ENCODE data around the gene PNCK.
"Not testable (repeated sequence)": the region's sequence is repeated elsewhere in the genome, so short reads cannot be mapped to it uniquely, and the experiment has no call there.

PNCK gene

DNA sequence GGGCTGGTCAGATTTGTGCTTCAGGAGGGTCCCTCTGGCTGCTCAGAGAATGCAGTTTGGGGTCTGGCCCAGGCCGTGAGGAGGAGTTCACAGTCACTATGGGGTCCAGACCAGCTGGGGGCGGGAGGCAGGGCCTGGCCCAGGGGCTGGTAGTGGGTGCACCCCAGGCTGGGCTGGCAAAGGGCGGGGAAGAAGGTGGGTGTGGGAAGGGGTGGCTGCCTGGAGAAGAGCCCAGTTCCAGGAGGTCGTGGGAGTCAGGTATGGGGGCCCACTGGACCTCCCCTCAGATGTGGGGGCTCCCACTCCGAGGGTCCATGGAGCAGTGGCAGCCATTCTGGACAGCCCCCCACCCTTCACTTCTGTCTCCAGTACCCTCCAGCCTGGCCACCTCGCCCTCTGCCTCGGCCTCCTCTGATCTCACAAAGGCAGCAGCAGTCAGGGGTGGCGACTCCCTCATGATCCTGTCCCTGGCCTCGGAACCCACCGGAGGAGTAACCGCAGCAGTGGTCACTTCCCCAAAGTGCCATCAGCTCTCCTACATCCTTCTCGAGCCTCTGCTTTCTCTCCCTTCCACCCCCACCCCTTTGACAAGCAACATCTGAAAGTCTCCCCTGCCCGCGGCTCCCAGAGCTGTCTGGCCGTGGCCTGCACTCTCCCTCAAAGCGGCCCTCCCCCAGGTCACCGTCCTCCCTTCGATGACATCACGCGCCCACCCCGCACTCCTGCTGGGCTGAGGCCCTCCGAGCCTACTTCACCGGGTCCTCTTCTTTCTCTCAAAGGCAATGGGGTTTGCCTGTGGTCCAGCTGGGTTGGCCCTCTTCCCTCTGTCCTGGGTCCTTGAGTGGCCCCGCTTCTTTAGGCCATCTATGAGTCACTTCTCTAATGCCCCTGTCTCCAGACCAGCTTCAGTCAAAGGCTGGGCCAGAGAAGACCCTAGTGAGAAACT is 12.4 kb upstream of the PNCK start:
- DNase-seq (ENCODE audit: low spot score), result no peak

DNA sequence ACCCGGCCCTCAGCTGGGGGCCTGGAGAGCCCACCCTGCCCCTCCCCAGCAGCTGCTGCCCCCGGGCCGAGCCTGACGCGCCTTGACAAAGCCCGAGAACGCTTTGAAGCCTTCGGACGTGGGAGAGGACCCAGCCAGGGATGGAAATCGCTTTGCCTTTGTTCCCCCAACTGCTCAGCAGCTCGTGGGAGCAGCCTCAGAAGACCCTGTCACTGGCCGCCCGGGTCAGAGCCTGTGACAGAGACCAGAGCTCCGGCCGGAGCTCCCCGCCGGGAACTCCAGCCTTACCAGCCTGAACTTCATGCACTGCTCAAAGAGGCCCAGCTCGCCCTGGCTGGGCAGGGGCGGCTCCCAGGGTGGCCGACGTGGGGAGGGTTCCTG is 11.5 kb upstream of the PNCK start:
- no peak for DNase-seq (ENCODE audit: low spot score)

DNA sequence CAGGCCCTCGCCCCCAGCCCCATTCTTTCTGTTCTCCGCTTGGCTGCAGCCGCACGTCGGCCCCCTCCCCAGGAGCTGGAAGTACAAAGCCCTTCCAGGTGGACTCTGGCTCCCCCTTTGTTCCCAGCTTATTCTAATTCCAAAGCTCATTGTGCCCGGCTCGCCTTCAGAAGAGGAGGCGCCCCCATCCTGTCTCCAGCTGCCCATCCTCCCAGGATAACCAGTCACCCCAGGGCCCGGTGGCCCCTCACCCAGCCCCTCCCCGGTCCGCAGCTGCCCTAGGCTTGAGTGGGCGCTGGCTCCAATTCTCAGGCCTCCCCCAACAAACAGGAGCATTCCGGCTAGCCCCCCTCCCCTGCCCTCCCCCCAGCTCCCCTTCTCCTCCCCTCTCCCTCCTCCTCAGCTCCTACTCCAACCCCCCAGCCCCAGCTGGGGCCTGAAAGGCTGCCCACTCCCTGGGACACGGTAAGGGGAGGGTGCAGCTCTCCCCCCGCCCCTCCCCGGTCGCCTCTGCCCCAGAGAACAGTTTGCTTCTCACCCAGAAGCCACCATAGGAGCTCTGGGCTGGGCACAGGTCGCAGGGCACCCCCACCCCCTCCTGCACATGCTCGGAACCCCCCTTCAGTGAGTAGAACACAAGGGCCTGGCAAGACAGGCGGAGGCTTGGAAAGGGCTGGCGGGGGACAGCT is 11.0 kb upstream of the PNCK start:
- DNase-seq (ENCODE audit: low spot score), result no peak

DNA sequence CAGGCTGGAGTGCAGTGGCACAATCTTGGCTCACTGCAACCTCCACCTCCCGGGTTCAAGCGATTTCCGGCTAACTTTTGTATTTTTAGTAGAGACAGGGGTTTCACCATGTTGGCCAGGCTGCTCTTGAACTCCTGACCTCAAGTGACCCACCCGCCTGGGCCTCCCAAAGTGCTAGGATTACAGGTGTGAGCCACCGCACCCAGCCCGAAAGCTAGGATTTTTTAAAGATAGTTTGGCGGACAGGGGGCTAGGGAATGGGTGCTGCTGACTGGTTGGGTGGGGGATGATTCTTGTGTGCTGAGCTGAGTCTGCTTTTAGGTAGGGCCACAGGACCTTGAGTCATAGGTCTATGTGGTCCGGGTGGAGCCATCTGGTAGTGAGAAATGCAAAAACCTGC is 9.9 kb upstream of the PNCK start:
- DNase-seq (ENCODE audit: low spot score), result not testable (repeated sequence)

DNA sequence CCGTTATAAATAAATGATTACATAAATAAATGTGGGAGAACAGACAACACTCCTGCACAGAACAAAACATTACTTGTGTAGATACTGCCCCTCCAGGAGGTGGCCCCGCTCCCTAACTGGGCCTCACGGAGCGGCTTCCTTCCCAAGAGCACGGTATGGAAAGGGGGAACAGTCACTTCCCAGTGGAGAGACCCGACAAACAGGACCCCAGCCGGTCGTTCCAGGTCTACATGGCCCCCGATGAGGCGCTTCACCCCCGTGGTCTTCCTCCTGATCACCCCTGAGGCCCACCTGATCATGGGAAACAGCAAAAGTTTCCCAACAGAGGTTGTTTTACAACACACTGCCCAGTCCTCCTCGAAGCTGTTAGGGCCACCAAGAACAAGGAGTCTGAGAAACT is 7.6 kb upstream of the PNCK start:
- DNase-seq (ENCODE audit: low spot score), result no peak

DNA sequence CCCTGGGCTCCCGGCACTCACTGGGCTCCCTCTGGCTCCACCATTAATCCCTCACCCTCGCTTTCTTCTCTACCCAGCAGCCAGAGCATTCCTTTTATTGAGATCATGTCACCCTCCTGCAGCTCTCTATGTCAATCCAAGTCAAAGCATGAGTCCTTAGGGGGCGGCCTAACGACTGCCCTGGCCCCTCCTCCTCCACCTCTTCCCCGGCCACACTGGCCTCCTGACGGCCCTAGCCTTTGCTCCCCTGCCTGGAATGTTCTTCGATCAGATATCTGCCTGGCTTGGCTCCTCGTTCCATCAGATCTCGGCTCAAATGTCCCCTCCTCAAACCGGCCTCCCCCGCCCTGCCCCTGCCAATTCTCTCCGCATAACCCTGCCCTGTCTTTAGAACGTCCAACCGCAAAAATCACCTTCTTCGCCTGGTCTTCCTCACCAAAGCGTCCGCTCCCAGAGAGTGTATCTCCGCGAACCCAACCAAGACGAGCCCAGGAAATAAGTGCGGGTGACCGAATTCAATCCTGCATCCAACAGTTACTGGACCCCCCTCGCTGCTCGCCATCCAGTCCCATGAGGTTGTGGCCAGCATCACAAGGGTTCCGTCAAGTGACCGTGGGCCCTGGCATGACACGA is 722 bp upstream of the PNCK start:
- no peak for DNase-seq (ENCODE audit: low spot score)

DNA sequence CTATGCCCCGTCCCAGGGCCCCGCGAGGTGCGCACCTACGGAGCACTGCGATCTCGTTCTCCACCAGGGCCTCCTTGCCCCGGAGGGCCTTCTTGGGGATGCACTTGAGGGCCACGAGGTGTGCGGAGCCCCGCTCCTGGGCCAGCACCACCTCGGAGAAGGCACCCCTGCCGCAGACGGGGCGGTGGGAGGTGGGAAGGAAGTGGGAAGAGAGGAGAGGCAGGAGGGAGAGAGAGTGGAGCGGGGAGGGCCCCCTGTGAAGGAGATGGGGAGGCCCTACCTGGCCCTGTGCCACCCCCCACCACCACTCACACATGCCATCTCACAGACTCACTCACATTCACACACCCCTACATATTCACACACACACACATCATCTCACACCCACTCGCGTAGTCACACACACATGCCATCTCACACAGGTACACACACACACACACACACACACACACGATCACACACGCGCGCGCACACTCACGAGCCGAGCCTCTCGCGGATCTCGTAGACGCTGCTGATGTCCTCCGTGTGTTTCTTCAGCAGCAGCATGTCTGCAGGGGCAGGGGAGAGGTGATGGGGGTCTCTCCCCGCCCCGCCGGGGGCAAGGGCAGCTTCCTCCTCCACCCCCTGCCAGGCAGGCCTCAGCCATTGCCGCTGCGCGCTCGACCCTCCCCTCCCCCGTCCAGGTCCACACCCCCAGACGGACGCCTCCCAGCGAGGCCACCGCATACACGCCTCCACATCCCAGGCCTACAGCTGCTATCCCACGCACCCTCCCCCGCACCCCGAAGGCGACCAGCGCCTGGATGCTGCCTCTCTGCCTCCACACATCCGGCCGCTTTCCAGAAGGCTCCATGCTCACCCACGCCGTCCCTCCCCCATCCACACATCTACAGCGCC is 834 bp downstream of the PNCK start:
- DNase-seq (ENCODE audit: low spot score), result no peak

DNA sequence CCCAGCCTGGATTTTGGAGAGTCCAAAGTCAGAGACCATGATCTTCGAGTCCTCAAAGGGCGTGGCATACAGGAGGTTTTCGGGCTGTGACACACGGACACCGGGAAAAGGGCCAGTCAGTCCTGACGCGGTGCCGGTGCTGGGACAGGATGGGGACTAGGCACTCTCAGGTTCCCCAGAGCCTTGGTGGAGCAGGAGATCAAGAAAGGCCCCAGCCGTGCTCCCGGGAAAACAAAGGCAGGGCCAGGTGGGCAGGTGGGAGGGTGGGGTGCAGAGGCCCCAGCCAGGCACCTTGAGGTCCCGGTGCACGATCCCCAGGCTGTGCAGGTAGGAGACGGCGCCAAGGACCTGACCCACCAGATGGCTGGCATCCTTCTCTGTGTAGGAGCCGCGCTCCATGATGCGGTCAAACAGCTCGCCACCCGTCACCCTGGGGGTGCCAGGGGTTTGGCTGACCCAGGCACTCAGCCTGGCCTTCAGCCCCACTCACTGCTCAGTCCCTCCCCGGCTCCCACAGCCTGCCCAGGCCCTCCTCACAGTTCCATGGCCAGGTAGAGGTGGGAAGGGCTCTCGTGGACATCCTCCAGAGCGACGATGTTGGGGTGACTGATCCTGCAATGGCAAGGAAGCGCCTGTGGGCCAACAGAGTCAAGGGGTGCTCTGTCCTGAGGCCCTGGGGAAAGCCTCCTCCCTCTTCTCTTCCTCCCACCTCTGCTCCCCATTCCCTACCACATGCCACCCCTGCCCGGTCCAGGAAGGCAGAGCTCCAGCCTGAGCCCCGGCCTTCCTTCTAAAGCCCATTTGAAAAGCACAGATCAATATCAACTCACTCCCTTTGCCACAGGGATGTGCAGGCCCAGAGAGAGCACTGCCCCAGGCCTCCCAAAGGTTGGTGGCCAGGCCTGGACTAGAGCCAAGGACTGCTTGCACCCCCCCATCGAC is 1.8 kb downstream of the PNCK start:
- DNase-seq (ENCODE audit: low spot score), result no peak

DNA sequence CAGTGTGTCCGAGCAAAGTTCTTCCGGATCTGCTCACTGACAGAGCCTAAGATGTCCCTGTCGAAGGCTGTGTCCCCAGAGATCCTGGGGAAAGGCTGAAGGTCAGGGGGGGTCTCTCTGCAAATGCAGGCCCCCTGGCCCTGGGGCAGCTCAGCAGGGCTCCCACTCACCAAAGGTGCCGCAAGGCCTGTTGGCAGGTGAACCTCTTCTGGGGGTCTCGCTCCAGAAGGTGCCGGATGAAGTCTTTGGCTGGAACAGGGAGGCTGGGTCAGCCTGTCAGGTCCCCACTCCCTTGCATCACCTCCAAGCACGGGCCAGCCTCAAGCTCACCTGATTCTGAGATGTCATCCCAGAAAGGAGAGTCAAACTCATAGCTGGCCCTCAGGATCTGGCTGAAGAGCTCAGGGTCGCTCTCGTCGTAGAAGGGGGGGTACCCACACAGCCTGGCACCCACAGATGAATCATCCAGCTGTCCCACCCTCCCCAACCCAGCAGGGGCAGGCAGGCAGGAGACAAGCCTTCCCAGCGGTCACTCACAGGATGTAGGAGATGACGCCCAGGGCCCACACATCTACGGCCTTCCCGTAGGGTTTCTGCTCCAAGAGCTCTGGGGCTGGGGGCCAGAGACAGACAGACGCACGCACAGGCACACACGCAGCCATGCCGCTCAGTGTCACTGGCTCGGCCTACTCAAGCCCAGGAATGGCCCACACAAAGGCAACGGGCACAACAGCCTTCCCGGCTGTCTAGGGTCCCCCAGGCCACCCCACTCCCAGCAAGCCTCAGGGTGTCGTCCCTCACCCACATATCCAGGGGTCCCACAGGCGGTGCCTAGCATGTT is 2.6 kb downstream of the PNCK start:
- no peak for DNase-seq (ENCODE audit: low spot score)

DNA sequence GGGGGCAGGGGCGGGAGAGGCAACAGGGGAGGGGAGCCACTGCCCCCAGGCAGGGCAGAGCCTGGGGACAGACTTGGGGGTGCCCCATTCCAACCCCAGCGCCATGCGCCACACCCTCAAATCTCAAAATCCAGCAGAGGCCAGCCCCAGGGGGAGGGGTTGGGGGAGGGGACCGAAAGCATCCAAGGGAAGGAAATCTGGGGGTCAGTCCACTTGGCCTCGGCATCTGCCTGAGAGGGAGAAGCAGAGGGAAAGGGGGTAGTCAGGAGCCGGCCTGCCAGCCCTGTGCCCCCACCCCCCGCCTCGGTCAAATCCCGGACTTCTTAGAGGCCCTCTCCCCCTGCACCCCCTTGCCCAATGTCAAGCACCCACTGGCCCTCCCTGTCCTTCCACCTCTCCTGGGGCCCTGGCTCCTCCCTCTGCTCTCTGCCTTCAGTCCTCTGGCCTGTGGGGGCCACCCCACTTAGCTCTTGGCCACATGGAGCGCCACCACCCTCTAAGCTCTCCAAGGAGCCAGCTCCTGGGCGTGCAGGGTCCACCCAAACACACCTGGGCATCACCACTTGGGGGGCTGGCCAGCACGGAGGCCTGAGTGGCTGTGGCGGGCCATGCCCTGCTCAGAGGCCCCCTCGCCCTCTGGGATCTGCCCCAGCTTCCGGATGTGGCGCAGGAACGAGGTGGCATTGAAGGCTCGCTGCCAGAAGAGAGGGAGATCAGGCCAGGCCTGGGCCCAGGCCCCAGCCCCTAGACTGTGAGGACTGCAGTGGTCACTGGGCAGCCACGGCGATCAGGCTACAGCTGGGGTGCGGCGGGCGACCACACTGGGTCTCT is 3.5 kb downstream of the PNCK start:
- DNase-seq (ENCODE audit: low spot score), result no peak

DNA sequence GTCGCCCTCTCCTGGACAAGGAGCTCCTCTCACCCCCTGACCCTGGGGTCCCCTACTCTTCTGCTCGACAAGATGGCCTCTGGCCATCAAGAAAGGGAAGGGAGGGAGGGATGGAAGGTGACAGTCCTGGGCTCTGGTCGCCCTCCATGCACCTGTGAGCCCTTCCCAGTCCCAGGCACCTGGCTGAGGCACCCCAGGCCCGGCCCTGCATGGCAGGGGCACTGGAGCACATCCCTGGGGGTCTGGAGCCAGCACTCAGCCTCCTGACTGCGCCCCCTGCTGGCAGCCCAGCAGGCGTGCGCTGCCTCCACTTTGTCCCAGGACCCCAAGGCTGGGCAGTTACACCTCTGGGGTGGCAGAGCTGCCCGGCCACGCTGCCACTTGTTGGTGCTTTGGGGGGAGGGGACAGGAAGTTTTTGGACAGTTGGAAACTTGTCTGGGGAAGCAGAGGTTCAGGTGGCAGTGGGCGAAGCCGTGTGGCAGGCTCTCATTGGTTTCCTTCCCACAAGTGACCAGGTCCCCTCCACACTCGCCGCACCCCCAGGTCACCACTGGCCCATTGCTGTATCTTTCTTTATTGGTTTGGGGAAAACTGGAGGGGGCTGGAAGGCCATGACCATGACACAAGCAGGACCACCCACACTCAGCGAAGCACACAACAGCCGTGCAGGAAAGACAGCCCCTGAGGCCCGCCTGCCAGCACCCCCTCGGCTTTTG is 4.3 kb downstream of the PNCK start:
- peak; percentile 51 for DNase-seq (ENCODE audit: low spot score)

DNA sequence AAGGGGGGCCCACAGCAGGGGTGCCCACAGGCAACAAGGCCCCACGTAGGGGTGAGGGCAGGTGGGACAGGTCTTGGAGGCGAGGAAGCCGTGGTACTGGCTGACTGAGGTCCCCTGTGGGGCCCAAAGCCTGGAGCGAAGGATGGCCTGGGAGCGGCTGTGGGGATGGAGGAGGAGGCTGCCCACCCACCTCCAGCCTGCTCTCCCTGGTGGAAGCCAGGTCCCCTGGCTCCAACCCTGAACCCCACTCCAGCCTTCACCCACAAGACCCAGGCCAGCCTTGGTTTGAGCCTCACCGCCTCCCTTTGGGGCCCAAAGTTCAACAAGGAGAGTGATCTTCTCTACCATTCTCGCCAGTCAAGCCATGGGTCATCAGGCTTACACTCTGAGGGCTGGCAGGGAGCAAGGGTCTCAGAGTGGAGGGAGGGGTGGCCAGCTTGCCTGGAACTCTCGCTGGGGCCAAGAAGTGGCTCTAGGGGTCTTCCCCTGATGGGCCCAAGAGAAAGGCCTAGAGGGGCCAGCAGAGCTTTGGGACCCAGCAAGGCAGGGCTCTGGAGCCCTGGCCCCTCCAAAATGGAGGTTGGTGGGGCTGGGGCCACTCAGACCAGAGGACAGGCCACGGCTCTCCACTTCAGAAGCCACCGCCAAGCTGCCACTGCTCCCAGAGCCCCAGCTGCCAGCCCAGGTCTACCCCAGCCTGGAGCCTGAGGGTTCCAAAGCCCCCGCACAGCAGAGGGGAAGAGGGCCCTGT is 5.0 kb downstream of the PNCK start:
- no peak for DNase-seq (ENCODE audit: low spot score)

DNA sequence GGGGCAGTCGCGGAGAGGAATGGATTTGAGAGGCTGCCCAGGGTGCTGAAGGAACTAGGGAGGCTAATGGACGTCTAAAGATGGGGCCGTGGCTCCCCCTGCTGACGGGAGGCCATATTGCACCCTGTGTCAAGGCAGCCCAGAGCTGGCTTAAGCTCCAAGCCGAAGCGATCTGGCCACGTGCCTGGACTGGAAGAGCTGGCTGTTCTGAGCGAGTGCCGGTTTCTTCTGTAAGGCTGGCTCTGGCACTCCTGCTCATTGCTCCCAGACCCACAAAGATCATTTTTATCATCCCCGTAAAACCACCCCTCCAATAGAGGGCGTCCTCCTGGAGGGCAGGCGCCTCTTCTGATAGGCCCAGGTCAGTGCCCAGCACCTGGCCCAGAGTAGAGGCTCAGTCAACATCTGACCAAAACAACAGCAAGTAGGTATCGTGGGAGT is 5.6 kb downstream of the PNCK start:
- peak; percentile 75 for DNase-seq (ENCODE audit: low spot score)

DNA sequence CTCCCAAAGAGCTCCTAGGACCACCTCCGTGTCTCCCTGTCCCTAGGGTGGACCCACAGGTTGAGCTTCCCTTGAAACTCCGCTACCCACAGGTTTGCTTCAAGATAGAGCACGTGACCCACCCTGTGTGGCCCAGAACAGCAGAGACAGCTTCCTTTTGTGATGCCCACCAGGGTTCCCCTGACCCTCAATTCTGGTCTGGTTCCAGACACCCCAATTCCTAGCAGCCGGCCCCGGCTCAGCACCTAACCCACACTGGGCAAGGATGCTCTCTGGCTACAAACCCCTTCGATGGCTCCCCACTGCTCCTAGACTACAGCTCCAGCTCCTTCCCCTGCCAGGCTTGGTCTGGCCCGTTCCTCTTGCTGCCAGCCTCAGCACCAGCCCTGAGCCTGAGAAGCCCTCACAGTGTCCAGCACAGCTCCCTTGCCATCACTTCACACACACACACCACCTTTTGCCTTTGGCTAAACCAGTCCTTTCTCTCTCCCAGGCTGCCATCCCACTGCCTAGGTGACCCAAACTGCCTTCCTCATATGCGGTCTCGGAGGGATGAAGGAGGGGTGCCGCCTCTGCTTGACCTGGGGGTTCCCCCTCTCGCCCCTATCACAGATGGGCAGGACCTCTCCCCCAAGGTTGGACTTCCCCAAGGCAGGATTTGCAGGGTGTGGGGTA is 6.2 kb downstream of the PNCK start:
- DNase-seq (ENCODE audit: low spot score), result no peak

DNA sequence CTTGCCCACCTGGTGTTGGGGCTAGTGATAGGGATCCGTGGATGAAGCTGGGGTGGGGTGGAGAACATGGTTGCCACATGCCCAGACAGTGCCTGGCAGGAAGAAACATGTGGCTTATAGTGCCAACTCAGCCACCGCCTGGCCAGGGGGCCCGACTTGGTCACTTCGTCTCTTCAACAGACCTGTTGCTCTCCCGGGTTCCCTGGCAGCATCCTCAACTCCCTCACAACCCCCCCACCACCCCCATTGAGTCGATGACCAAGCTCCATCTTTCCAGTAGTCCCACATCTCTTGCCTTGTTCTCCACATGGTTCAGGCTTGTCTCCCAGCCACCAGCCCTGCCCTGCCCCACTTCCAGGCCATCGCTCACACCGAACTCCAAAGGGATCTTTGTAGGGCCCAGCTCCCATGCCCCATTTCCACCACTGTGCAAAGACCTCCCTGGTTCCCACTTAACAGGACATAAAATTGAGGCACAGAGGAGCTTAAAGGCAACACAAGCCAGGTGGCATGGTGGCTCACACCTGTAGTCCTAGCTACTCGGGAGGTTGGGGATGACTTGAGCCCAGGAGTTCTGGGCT is 7.8 kb downstream of the PNCK start:
- DNase-seq (ENCODE audit: low spot score), result no peak

DNA sequence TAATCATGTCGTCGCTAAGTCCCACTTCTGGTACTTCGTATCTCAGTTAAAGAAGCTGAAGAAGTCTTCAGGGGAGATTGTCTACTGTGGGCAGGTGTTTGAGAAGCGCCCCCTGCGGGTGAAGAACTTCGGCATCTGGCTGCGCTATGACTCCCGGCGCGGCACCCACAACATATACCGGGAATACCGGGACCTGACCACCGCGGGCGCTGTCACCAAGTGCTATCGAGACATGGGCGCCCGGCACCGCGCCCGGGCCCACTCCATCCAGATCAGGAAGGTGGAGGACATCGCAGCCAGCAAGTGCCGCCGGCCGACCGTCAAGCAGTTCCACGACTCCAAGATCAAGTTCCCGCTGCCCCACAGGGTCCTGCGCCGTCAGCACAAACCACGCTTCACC is 11.3 kb downstream of the PNCK start:
- DNase-seq (ENCODE audit: low spot score), result no peak

DNA sequence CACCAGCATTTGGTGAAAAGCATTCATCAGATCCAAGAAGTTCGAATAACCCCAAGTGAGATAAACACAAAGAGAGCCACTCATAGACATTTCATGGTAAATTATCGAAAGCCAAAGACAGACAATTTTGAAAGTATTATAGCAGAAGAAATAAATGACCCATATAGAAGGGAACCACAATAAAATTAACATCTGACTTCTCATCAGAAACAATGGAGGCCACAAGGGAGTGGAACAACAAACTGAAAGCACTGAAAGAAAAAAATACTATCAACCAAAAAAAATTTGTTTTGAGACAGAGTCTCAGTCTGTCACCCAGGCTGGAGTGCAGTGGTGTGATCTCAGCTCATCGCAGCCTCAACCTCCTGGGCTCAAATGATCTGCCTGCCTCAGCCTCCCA is 14.3 kb downstream of the PNCK start:
- DNase-seq (ENCODE audit: low spot score), result no peak

All from NAMALWA (cell line).